K562 (cell line): ENCODE results near the gene RAPSN. TPM values are rescaled to one million over a fixed set of nuclear protein-coding genes. Genes with fewer than 3 reads are reported as not detected.

Source experiments
- ARID3B ChIP-seq: fragments of 250-450 bp; sonication (Bioruptor Pico); IDR thresholded peaks from 2 replicates; pipeline ENCODE4 v1.4.0; 2020; ENCODE audit warnings: borderline replicate concordance
- ATF4 ChIP-seq: fragments of 450-650 bp; formaldehyde crosslinking; IDR thresholded peaks from 2 replicates; pipeline ENCODE4 v1.4.0; 2022; ENCODE audit warnings: mild to moderate bottlenecking, moderate library complexity
- CTCFL ChIP-seq: IDR thresholded peaks from 2 replicates; pipeline ENCODE4 v1.6.1; 2011; ENCODE audit warnings: borderline replicate concordance, low read depth, mild to moderate bottlenecking, moderate library complexity, low read length; ENCODE audit not compliant: insufficient read depth, poor library complexity, severe bottlenecking
- E2F1 ChIP-seq: sonication (generic); formaldehyde crosslinking; IDR thresholded peaks from 2 replicates; pipeline ENCODE4 v1.8.1; 2023; ENCODE audit warnings: mild to moderate bottlenecking, missing genetic modification reagents, moderate library complexity
- ELK1 ChIP-seq: sonication (generic); formaldehyde crosslinking; IDR thresholded peaks from 2 replicates; pipeline ENCODE4 v1.8.1; 2022; ENCODE audit warnings: missing genetic modification reagents
- FOXO4 ChIP-seq: fragments of 450-650 bp; formaldehyde crosslinking; IDR thresholded peaks from 2 replicates; pipeline ENCODE4 v1.4.0; 2020; ENCODE audit warnings: mild to moderate bottlenecking, moderate library complexity
- NFIC ChIP-seq: fragments of 450-650 bp; IDR thresholded peaks from 2 replicates; pipeline ENCODE4 v1.6.1; 2017; ENCODE audit warnings: mild to moderate bottlenecking, inconsistent platforms
- NFRKB ChIP-seq: fragments of 450-650 bp; IDR thresholded peaks from 2 replicates; pipeline ENCODE4 v1.6.1; 2016; ENCODE audit warnings: low read depth
- NR3C1 ChIP-seq: sonication (generic); formaldehyde crosslinking; IDR thresholded peaks from 2 replicates; pipeline ENCODE4 v1.8.1; 2022; ENCODE audit warnings: missing genetic modification reagents
- PHTF2 ChIP-seq: fragments of 250-450 bp; sonication (Bioruptor Pico); IDR thresholded peaks from 2 replicates; pipeline ENCODE4 v1.5.0; 2021; ENCODE audit warnings: mild to moderate bottlenecking
- ZC3H4 ChIP-seq: sonication (generic); formaldehyde crosslinking; IDR thresholded peaks from 2 replicates; pipeline ENCODE4 v1.9.0; 2021; ENCODE audit warnings: missing genetic modification reagents, borderline replicate concordance
- ZNF121 ChIP-seq: sonication (generic); formaldehyde crosslinking; conservative IDR thresholded peaks from 2 replicates; pipeline ENCODE4 v1.8.0; 2022; ENCODE audit warnings: missing genetic modification reagents
- ZNF707 ChIP-seq: fragments of 250-450 bp; sonication (Bioruptor Pico); conservative IDR thresholded peaks from 2 replicates; pipeline ENCODE4 v1.8.0; 2022; ENCODE audit warnings: inconsistent platforms, mild to moderate bottlenecking, moderate library complexity
- polyA plus RNA-seq, 8 experiments: library from polyadenylated mRNA; depleted of rRNA in 4 of 8; stranded (reverse) in 5 of 8; unstranded in 3 of 8; fragments of >200 nt; fragmentation: Nextera tagmentation in 2 of 8; fragmentation: Illumina TruSeq in 1 of 8; extraction: Ambion mirVana in 2 of 8; extraction: Trizol in 1 of 8; gene quantifications; 2 replicates each; pipeline versions ENCODE4 v1.2.1 to v1.2.3, GENCODE V29; 2011 to 2014; ENCODE audit warnings: inconsistent platforms in 1 of 8, missing spikeins in 1 of 8
- total RNA-seq, 7 experiments: library from RNA; depleted of rRNA in 6 of 7; stranded (reverse); fragments of >200 nt in 6 of 7; fragmentation: Illumina TruSeq in 2 of 7; extraction: Trizol in 2 of 7; gene quantifications; 2 replicates each; pipeline versions ENCODE4 v1.2.1 to v1.2.3, GENCODE V29; 2011 to 2021; ENCODE audit warnings: low replicate concordance in 1 of 7

RAPSN gene
- total and polyA plus RNA-seq, 9 of the 15 experiments (the other 6 are each of a cell fraction or from before 2014, with no cell fraction given), result 0.06 to 0.11 TPM; not detected in 7

GRCh38 chr11:47426062-47426956 lies 22.6 kb downstream of the RAPSN start, which contains the start of gene PSMC3 (continued):
- TF ChIP-seq ELK1 (CRISPR knock-in tag) (no peak), FOXO4 (no peak), ATF4 (CRISPR knock-in tag) (0 out of 2 replicates have a peak, but pooled peaks have one; percentile 22), PHTF2 (no peak), NFIC (peak; percentile 89), ZNF707 (no peak), NR3C1 (CRISPR knock-in tag) (no peak), NFRKB (peak; percentile 99), ARID3B (no peak), ZNF121 (CRISPR knock-in tag) (no peak), ZC3H4 (CRISPR knock-in tag) (no peak), CTCFL (no peak), E2F1 (CRISPR knock-in tag) (peak; percentile 96)
